ENCODE data around the gene A3GALT2.

- TF ChIP-seq CTCF (conservative IDR thresholded peaks at IDR 0.05) (no peak), ZFX (IDR thresholded peaks at IDR 0.05) (no peak)
These were observed 15.9 kb downstream of the A3GALT2 start for GRCh38 chr1:33305016-33305415.
